H1 (cell line): Measurements from ENCODE around the gene LYVE1. TPM values are rescaled to one million over a fixed set of nuclear protein-coding genes. Genes with fewer than 3 reads are reported as not detected.

ENCODE experiments used
- CTCF ChIA-PET: fragments of 300-600 bp; sonication (Branson Sonifier 250); formaldehyde crosslinking; loops from one replicate; lab custom pipeline; 2021; ENCODE audit not compliant: partially characterized antibody; lab: Charles Lee
- POLR2A ChIA-PET: fragments of 300-600 bp; sonication (Branson Sonifier 250); formaldehyde crosslinking; loops from one replicate; lab custom pipeline; 2021; ENCODE audit warnings: inconsistent platforms; ENCODE audit not compliant: partially characterized antibody; lab: Charles Lee
- DNase-seq, 2 experiments: peaks; one replicate each; pipeline versions ENCODE4 v3.0.0 to v3.0.0-alpha.2; 2010 to 2022; ENCODE audit warnings: low spot score in 2 of 2, low read depth in 1 of 2, mixed read lengths in 1 of 2
- FAIRE-seq: peaks from 2 replicates; lab custom pipeline; 2011; peaks lifted over from hg19 to GRCh38; lab: Jason Lieb, UNC
- H2AFZ ChIP-seq: 2 replicates; pipeline ENCODE4 v1.8.1; 2012; ENCODE audit warnings: low read length, inconsistent platforms
- H2AK5ac ChIP-seq: 2 replicates; pipeline ENCODE4 v1.6.1; 2013; ENCODE audit warnings: low read depth, low read length
- H2BK120ac ChIP-seq: replicated peaks from 2 replicates; pipeline ENCODE3; 2013; ENCODE audit warnings: low read depth, low read length, inconsistent platforms
- H2BK12ac ChIP-seq: 2 replicates; pipeline ENCODE4 v1.6.1; 2013; ENCODE audit warnings: low read depth, low read length
- H2BK15ac ChIP-seq: 2 replicates; pipeline ENCODE4 v1.6.1; 2013; ENCODE audit warnings: low read length
- H2BK20ac ChIP-seq: 2 replicates; pipeline ENCODE4 v1.6.1; 2013; ENCODE audit warnings: low read length
- H2BK5ac ChIP-seq: 2 replicates; pipeline ENCODE4 v1.6.1; 2013; ENCODE audit warnings: low read depth, low read length
- H3K14ac ChIP-seq: 2 replicates; pipeline ENCODE4 v1.6.1; 2013; ENCODE audit warnings: inconsistent platforms; ENCODE audit not compliant: insufficient read length
- H3K18ac ChIP-seq: 2 replicates; pipeline ENCODE4 v1.6.1; 2013; ENCODE audit warnings: low read length; ENCODE audit errors: extremely low read depth
- H3K23ac ChIP-seq: 2 replicates; pipeline ENCODE4 v1.6.1; 2013; ENCODE audit warnings: inconsistent platforms; ENCODE audit not compliant: insufficient read length
- H3K23me2 ChIP-seq: 2 replicates; pipeline ENCODE4 v1.6.1; 2013; ENCODE audit warnings: low read depth, low read length
- H3K27ac ChIP-seq: 2 replicates; pipeline ENCODE4 v1.6.1; 2011; ENCODE audit warnings: low read depth, low read length, inconsistent platforms
- H3K27me3 ChIP-seq, 4 experiments: replicated peaks in 1 of 4; 1 replicate in 1 of 4; 2 replicates in 3 of 4; pipeline versions ENCODE4 v1.6.1 to v1.8.1; 2011 to 2013; ENCODE audit warnings: low read length in 3 of 4, mild to moderate bottlenecking in 3 of 4, inconsistent platforms in 2 of 4, mixed read lengths in 2 of 4, moderate library complexity in 1 of 4; ENCODE audit not compliant: control insufficient read depth in 3 of 4, insufficient read depth in 3 of 4; ENCODE audit errors: extremely low read depth in 1 of 4
- H3K36me3 ChIP-seq, 4 experiments: 2 replicates each; pipeline versions ENCODE4 v1.6.1 to v1.8.1; 2011 to 2013; ENCODE audit warnings: mild to moderate bottlenecking in 4 of 4, low read length in 3 of 4, moderate library complexity in 2 of 4, control low read depth in 1 of 4, inconsistent platforms in 1 of 4; ENCODE audit not compliant: insufficient read depth in 4 of 4, control insufficient read depth in 2 of 4
- H3K4ac ChIP-seq: replicated peaks from 2 replicates; pipeline ENCODE3; 2013; ENCODE audit warnings: low read length, low read depth, mixed read lengths, inconsistent platforms; ENCODE audit not compliant: insufficient read length
- H3K4me1 ChIP-seq, 4 experiments: replicated peaks in 1 of 4; 1 replicate in 1 of 4; 2 replicates in 3 of 4; pipeline versions ENCODE4 v1.6.1 to v1.8.1; 2011 to 2013; ENCODE audit warnings: low read length in 3 of 4, inconsistent platforms in 2 of 4, mixed read lengths in 1 of 4; ENCODE audit not compliant: insufficient read depth in 4 of 4, control insufficient read depth in 3 of 4
- H3K4me2 ChIP-seq, 2 experiments: 2 replicates each; pipeline versions ENCODE4 v1.6.1 to v1.8.1; 2011 to 2013; ENCODE audit warnings: low read depth in 2 of 2, low read length in 2 of 2, control low read depth in 1 of 2, inconsistent platforms in 1 of 2, mild to moderate bottlenecking in 1 of 2; ENCODE audit not compliant: insufficient read depth in 1 of 2
- H3K4me3 ChIP-seq, 4 experiments: fragments of 200-600, 300-600 bp in 1 of 4; sonication (generic), shearing (Covaris generic), sonication (Bioruptor Twin) in 1 of 4; 2 replicates each; pipeline versions ENCODE4 v1.5.1 to v1.8.1; 2011 to 2016; ENCODE audit warnings: low read length in 4 of 4, low read depth in 3 of 4, control low read depth in 2 of 4, inconsistent platforms in 2 of 4, mild to moderate bottlenecking in 2 of 4, mixed read lengths in 1 of 4, moderate library complexity in 1 of 4; ENCODE audit not compliant: insufficient read depth in 2 of 4; ENCODE audit errors: extremely low read depth in 1 of 4
- H3K56ac ChIP-seq: replicated peaks from 2 replicates; pipeline ENCODE3; 2013; ENCODE audit warnings: low read depth, mild to moderate bottlenecking, mixed read lengths, low read length, inconsistent platforms; ENCODE audit not compliant: insufficient read length
- H3K79me1 ChIP-seq: 2 replicates; pipeline ENCODE4 v1.6.1; 2013; ENCODE audit warnings: low read depth, low read length, control low read depth
- H3K79me2 ChIP-seq, 2 experiments: 2 replicates each; pipeline versions ENCODE4 v1.6.1 to v1.8.1; 2012 to 2013; ENCODE audit warnings: low read length in 2 of 2, mild to moderate bottlenecking in 2 of 2, inconsistent platforms in 1 of 2; ENCODE audit not compliant: insufficient read depth in 2 of 2, control insufficient read depth in 1 of 2
- H3K9ac ChIP-seq, 4 experiments: replicated peaks in 1 of 4; 1 replicate in 1 of 4; 2 replicates in 3 of 4; pipeline versions ENCODE4 v1.6.1 to v1.8.1; 2011 to 2013; ENCODE audit warnings: low read depth in 3 of 4, low read length in 3 of 4, control low read depth in 2 of 4, mild to moderate bottlenecking in 2 of 4, moderate library complexity in 2 of 4, inconsistent platforms in 1 of 4; ENCODE audit errors: extremely low read depth in 1 of 4
- H3K9me3 ChIP-seq, 2 experiments: 2 replicates each; pipeline versions ENCODE4 v1.6.1 to v1.8.1; 2012 to 2013; ENCODE audit warnings: mild to moderate bottlenecking in 2 of 2, moderate library complexity in 2 of 2, control low read depth in 1 of 2, inconsistent platforms in 1 of 2, low read depth in 1 of 2, low read length in 1 of 2, mixed read lengths in 1 of 2; ENCODE audit not compliant: insufficient read depth in 2 of 2
- H4K20me1 ChIP-seq, 2 experiments: replicated peaks in 1 of 2; 2 replicates each; pipeline versions ENCODE3 to v1.8.1; 2011 to 2013; ENCODE audit warnings: inconsistent platforms in 2 of 2, low read length in 2 of 2, mild to moderate bottlenecking in 1 of 2; ENCODE audit not compliant: insufficient read depth in 2 of 2, control insufficient read depth in 1 of 2
- H4K5ac ChIP-seq: 2 replicates; pipeline ENCODE4 v1.6.1; 2013; ENCODE audit warnings: low read length, low read depth, mixed read lengths, inconsistent platforms; ENCODE audit not compliant: insufficient read length
- H4K8ac ChIP-seq: 2 replicates; pipeline ENCODE4 v1.8.0; 2013; ENCODE audit warnings: mild to moderate bottlenecking, moderate library complexity, low read length, inconsistent platforms; ENCODE audit not compliant: insufficient read depth; ENCODE audit errors: extremely low read depth
- H4K91ac ChIP-seq: replicated peaks from 2 replicates; pipeline ENCODE3; 2013; ENCODE audit warnings: low read length, mixed read lengths, inconsistent platforms; ENCODE audit not compliant: insufficient read length
- ASH2L ChIP-seq: fragments of 200-600, 300-600 bp; sonication (generic); IDR thresholded peaks from one replicate; pipeline ENCODE4 v1.7.1; 2017; ENCODE audit warnings: low read length
- CBX5 ChIP-seq: fragments of 300-800, 300-1000 bp; sonication (generic); IDR thresholded peaks from 2 replicates; pipeline ENCODE4 v1.7.1; 2016; ENCODE audit warnings: antibody characterized with exemption, low read length, low read depth
- CEBPB ChIP-seq: IDR thresholded peaks from 2 replicates; pipeline ENCODE4 v1.6.1; 2012; ENCODE audit warnings: low read depth, low read length
- CHD2 ChIP-seq: IDR thresholded peaks from 2 replicates; pipeline ENCODE4 v1.6.1; 2012; ENCODE audit warnings: low read length, improper control_type of control experiment
- JUN ChIP-seq: IDR thresholded peaks from 2 replicates; pipeline ENCODE4 v1.6.1; 2011; ENCODE audit warnings: low read depth, mild to moderate bottlenecking, improper control_type of control experiment, low read length
- NRF1 ChIP-seq: IDR thresholded peaks from 2 replicates; pipeline ENCODE4 v1.6.1; 2011; ENCODE audit warnings: mild to moderate bottlenecking, low read depth, low read length, improper control_type of control experiment
- PHF8 ChIP-seq: fragments of 200-600 bp; sonication (generic); conservative IDR thresholded peaks from 2 replicates; pipeline ENCODE4 v1.7.1; 2012; ENCODE audit warnings: low read depth, mild to moderate bottlenecking, inconsistent platforms, low read length, moderate library complexity
- RBBP5 ChIP-seq: IDR thresholded peaks from 2 replicates; pipeline ENCODE4 v1.7.1; 2012; ENCODE audit warnings: low read depth, mild to moderate bottlenecking, inconsistent platforms, low read length, moderate library complexity, borderline replicate concordance
- RFX5 ChIP-seq: IDR thresholded peaks from 2 replicates; pipeline ENCODE4 v1.6.1; 2011; ENCODE audit warnings: low read depth, low read length, improper control_type of control experiment, borderline replicate concordance
- SP2 ChIP-seq: IDR thresholded peaks from 2 replicates; pipeline ENCODE4 v1.6.1; 2012; ENCODE audit warnings: mild to moderate bottlenecking, low read length, inconsistent platforms
- TAF7 ChIP-seq: optimal IDR thresholded peaks from 2 replicates; pipeline ENCODE3; 2011; ENCODE audit warnings: low read depth, mild to moderate bottlenecking, inconsistent platforms, low read length, moderate library complexity, borderline replicate concordance
- YY1 ChIP-seq: IDR thresholded peaks from 2 replicates; pipeline ENCODE4 v1.6.1; 2011; ENCODE audit warnings: low read depth, mild to moderate bottlenecking, low read length
- WGBS, 2 experiments: shearing (Covaris generic) in 1 of 2; methylation state at CpG; one replicate each; pipeline versions ENCODE4 v1.1.6 to v1.1.7; 2013 to 2015; ENCODE audit warnings: low lambda C conversion rate in 2 of 2, mixed read lengths in 2 of 2, inconsistent platforms in 1 of 2, low coverage in 1 of 2, missing lambda C conversion rate in 1 of 2; ENCODE audit not compliant: insufficient replicate concordance in 2 of 2, insufficient coverage in 1 of 2, insufficient read length in 1 of 2; ENCODE audit errors: extremely low coverage in 1 of 2, missing lambda C conversion rate in 1 of 2; 5-methylcytosine and 5-hydroxymethylcytosine counted together
- polyA plus RNA-seq, 7 experiments: library from polyadenylated mRNA; depleted of rRNA in 3 of 7; stranded (reverse) in 5 of 7; unstranded in 2 of 7; fragments of >200 nt in 5 of 7; fragments of 200-250 nt in 2 of 7; gene quantifications; 1 replicate in 5 of 7; 2 replicates in 1 of 7; 4 replicates in 1 of 7; pipeline versions ENCODE4 v1.2.1 to v1.2.3, GENCODE V29; 2011 to 2013; ENCODE audit warnings: missing spikeins in 2 of 7, mixed read lengths in 2 of 7
- total RNA-seq: library from RNA; stranded (reverse); fragmentation: NEBNext Ultra II Directional; extraction: Animal tissue kit (Norgen Biotek cat#: 25700); gene quantifications from 2 replicates; pipeline ENCODE4 v1.2.1, GENCODE V29; 2021
- TF ChIP-seq, protein P1 (sequence below): IDR thresholded peaks from 2 replicates; pipeline ENCODE4 v1.6.1; 2012; ENCODE audit warnings: low read length, inconsistent platforms

LYVE1 gene
- total and polyA plus RNA-seq, 2 of the 8 experiments (the other 6 are each of a cell fraction or from before 2014, with no cell fraction given), result 0.09 TPM; not detected in 1

DNA sequence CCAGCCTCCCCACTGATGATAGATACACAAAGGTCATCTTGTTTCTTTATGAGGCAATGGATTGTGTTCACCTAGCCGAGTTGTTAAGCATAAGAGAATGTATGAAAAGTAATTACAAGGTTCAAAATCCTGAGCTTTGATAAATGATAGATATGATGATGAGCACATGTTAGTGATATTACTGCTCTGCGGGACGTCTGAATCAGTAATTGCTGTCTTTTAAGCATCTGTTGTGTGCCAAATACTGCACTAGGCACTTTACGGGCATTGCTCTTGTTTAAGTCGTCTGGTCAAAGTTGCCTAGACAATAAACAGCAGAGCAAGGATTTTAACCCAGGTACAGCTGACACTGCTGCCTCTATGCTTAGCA lies 26.9 kb downstream of the LYVE1 start:
- no peak overlapping the region for H3K56ac ChIP-seq
- ChIA-PET POLR2A (interaction anchor here (0.8 to 1.6 kb wide), 10 partner anchors 9 to 237 kb away, joined by 3 to 7 read pairs (median 5); partner anchors contain the start of genes ADM and AMPD3), CTCF (interaction anchor here (1.0 to 3.2 kb wide), 29 partner anchors 10 to 782 kb away, joined by 3 to 26 read pairs (median 4); no protein-coding TSS in a partner anchor)
- H3K4me3 ChIP-seq, result peak overlapping the region; percentile 23 to 93 (median 87); a peak in 6 of 8 replicates
- peaks cover 0 to 6% (median 0%) of the 10 kb centered on the region in 4 experiments; a peak in 2 of 7 replicates for H3K4me1 ChIP-seq
- no peak overlapping the region for H2BK12ac ChIP-seq
- peak overlapping the region; percentile 40; the same call in 1 of the 2 replicates for H3K27ac ChIP-seq
- 80% methylated on average over 5 of the region's 5 CpGs; no CpG with 5 or more reads in 1 of the 2 experiments for WGBS, 2 experiments
- DNase-seq, result no peak
- H2AK5ac ChIP-seq, result no peak overlapping the region
- H2BK20ac ChIP-seq, result no peak overlapping the region
- H3K36me3 ChIP-seq, result no peaks in the 10 kb centered on the region
- H2AFZ ChIP-seq, result peak overlapping the region; percentile 89
- H3K4ac ChIP-seq, result no peak overlapping the region
- no peak overlapping the region for H2BK15ac ChIP-seq
- no peak overlapping the region for H4K5ac ChIP-seq
- peaks cover 4% of the 10 kb centered on the region; the same call in 1 of the 2 replicates for H3K23me2 ChIP-seq
- H3K9ac ChIP-seq, result peak overlapping the region in 1 of 4 experiments; percentile 12; a peak in 2 of 7 replicates
- H3K23ac ChIP-seq, result no peak overlapping the region
- H3K27me3 ChIP-seq, result no peaks in the 10 kb centered on the region
- no peak for FAIRE-seq
- peak overlapping the region; percentile 85 to 94 for H3K4me2 ChIP-seq
- no peak overlapping the region for H3K14ac ChIP-seq
- H3K79me2 ChIP-seq, result no peaks in the 10 kb centered on the region
- H2BK5ac ChIP-seq, result no peak overlapping the region
- peak overlapping the region; percentile 62; the same call in 1 of the 2 replicates for H3K18ac ChIP-seq
- no peak overlapping the region for H4K8ac ChIP-seq
- H4K91ac ChIP-seq, result no peak overlapping the region
- no peaks in the 10 kb centered on the region; the same call in 1 of the 2 replicates for H3K79me1 ChIP-seq
- H3K9me3 ChIP-seq, result no peaks in the 10 kb centered on the region
- H4K20me1 ChIP-seq, result no peaks in the 10 kb centered on the region
- no peak overlapping the region for H2BK120ac ChIP-seq
- TF ChIP-seq ASH2L (no peak), NRF1 (no peak), YY1 (no peak), PHF8 (no peak), CEBPB (no peak), CHD2 (no peak), RBBP5 (no peak), JUN (no peak), CBX5 (no peak), SP2 (no peak), RFX5 (no peak), TAF7 (no peak)
- TF ChIP-seq, protein P1, sequence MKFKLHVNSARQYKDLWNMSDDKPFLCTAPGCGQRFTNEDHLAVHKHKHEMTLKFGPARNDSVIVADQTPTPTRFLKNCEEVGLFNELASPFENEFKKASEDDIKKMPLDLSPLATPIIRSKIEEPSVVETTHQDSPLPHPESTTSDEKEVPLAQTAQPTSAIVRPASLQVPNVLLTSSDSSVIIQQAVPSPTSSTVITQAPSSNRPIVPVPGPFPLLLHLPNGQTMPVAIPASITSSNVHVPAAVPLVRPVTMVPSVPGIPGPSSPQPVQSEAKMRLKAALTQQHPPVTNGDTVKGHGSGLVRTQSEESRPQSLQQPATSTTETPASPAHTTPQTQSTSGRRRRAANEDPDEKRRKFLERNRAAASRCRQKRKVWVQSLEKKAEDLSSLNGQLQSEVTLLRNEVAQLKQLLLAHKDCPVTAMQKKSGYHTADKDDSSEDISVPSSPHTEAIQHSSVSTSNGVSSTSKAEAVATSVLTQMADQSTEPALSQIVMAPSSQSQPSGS, result no peak
